CD14-positive monocyte (primary cell): ENCODE data around the gene TEF. TPM values are rescaled to one million over a fixed set of nuclear protein-coding genes. Genes with fewer than 3 reads are reported as not detected.

Experiments
- DNase-seq, 3 donors: peaks; one replicate each; pipeline ENCODE4 v3.0.0-alpha.2; 2011 to 2022
- H2AFZ ChIP-seq: 2 replicates; pipeline ENCODE4 v1.6.0; 2012; ENCODE audit warnings: mild to moderate bottlenecking, low read depth, low read length, inconsistent platforms; ENCODE audit not compliant: insufficient read depth, poor library complexity, severe bottlenecking
- H3K27ac ChIP-seq, 2 donors: 1 replicate in 1 of 2; 2 replicates in 1 of 2; pipeline ENCODE4 v1.5.1; 2012 to 2013; ENCODE audit warnings: low read length in 2 of 2, control low read depth in 1 of 2, inconsistent platforms in 1 of 2, low read depth in 1 of 2, mild to moderate bottlenecking in 1 of 2
- H3K27me3 ChIP-seq, 2 donors: one replicate each; pipeline versions ENCODE4 v1.6.0 to v1.6.1; 2011 to 2013; ENCODE audit warnings: low read length in 2 of 2; ENCODE audit not compliant: control insufficient read depth in 2 of 2, insufficient read depth in 2 of 2
- H3K36me3 ChIP-seq, 2 donors: replicated peaks in 1 of 2; 1 replicate in 1 of 2; 2 replicates in 1 of 2; pipeline versions ENCODE4 v1.5.1 to v1.6.1; 2012 to 2013; ENCODE audit warnings: low read length in 2 of 2, control low read depth in 1 of 2, inconsistent platforms in 1 of 2, mild to moderate bottlenecking in 1 of 2; ENCODE audit not compliant: insufficient read depth in 2 of 2, control insufficient read depth in 1 of 2
- H3K4me1 ChIP-seq, 2 donors: 1 replicate in 1 of 2; 2 replicates in 1 of 2; pipeline versions ENCODE4 v1.5.1 to v1.6.1; 2012 to 2013; ENCODE audit warnings: low read length in 2 of 2, control low read depth in 1 of 2, inconsistent platforms in 1 of 2, mild to moderate bottlenecking in 1 of 2, moderate library complexity in 1 of 2; ENCODE audit not compliant: insufficient read depth in 2 of 2, control insufficient read depth in 1 of 2
- H3K4me2 ChIP-seq: replicated peaks from 2 replicates; pipeline ENCODE3; 2012; ENCODE audit warnings: low read length, moderate library complexity, mild to moderate bottlenecking; ENCODE audit not compliant: poor library complexity, severe bottlenecking; ENCODE audit errors: extremely low read depth
- H3K4me3 ChIP-seq, 3 experiments: fragments of 200-600 bp in 1 of 3; sonication (generic) in 1 of 3; replicated peaks in 1 of 3; 1 replicate in 2 of 3; 2 replicates in 1 of 3; pipeline ENCODE4 v1.5.1; 2011 to 2013; ENCODE audit warnings: low read length in 3 of 3, mild to moderate bottlenecking in 3 of 3, control low read depth in 2 of 3, low read depth in 2 of 3, inconsistent platforms in 1 of 3, moderate library complexity in 1 of 3
- H3K79me2 ChIP-seq: 2 replicates; pipeline ENCODE4 v1.6.0; 2012; ENCODE audit warnings: mild to moderate bottlenecking, control low read depth, inconsistent platforms, low read length, moderate library complexity; ENCODE audit not compliant: insufficient read depth
- H3K9ac ChIP-seq: 2 replicates; pipeline ENCODE4 v1.6.0; 2017; ENCODE audit warnings: low read length, mild to moderate bottlenecking; ENCODE audit not compliant: insufficient read depth, poor library complexity, severe bottlenecking
- H3K9me3 ChIP-seq, 2 donors: replicated peaks in 1 of 2; 1 replicate in 1 of 2; 2 replicates in 1 of 2; pipeline versions ENCODE4 v1.5.1 to v1.6.1; 2012 to 2013; ENCODE audit warnings: low read length in 2 of 2, control low read depth in 1 of 2; ENCODE audit not compliant: control insufficient read depth in 1 of 2, insufficient read depth in 1 of 2
- H4K20me1 ChIP-seq: 2 replicates; pipeline ENCODE4 v1.6.0; 2012; ENCODE audit warnings: mild to moderate bottlenecking, low read length, control low read depth, moderate library complexity; ENCODE audit not compliant: insufficient read depth
- H3K27ac Mint-ChIP-seq, 7 donors: one replicate each; pipeline ENCODE4 v1.8.0; 2020; ENCODE audit warnings: mild to moderate bottlenecking in 7 of 7, mixed read lengths in 7 of 7, moderate library complexity in 6 of 7, inconsistent platforms in 2 of 7
- H3K27me3 Mint-ChIP-seq, 3 donors: one replicate each; pipeline ENCODE4 v1.8.0; 2021 to 2022; ENCODE audit warnings: low read depth in 3 of 3, mild to moderate bottlenecking in 3 of 3, mixed read lengths in 3 of 3, moderate library complexity in 3 of 3, inconsistent platforms in 1 of 3
- H3K36me3 Mint-ChIP-seq, 2 donors: one replicate each; pipeline ENCODE4 v1.8.0; 2020; ENCODE audit warnings: mixed read lengths in 2 of 2, inconsistent platforms in 1 of 2, mild to moderate bottlenecking in 1 of 2
- H3K4me1 Mint-ChIP-seq: one replicate; pipeline ENCODE4 v1.8.0; 2020; ENCODE audit warnings: mild to moderate bottlenecking, mixed read lengths
- H3K4me3 Mint-ChIP-seq, 2 donors: one replicate each; pipeline ENCODE4 v1.8.0; 2020; ENCODE audit warnings: mild to moderate bottlenecking in 2 of 2, mixed read lengths in 2 of 2, moderate library complexity in 1 of 2
- H3K9me3 Mint-ChIP-seq, 7 donors: one replicate each; pipeline ENCODE4 v1.8.0; 2020 to 2022; ENCODE audit warnings: mixed read lengths in 7 of 7, mild to moderate bottlenecking in 6 of 7, moderate library complexity in 6 of 7, inconsistent platforms in 2 of 7
- CTCF ChIP-seq: fragments of 200-600 bp; IDR thresholded peaks from one replicate; pipeline ENCODE4 v1.8.0; 2022; ENCODE audit warnings: antibody characterized with exemption, mild to moderate bottlenecking
- WGBS: methylation state at CpG from one replicate; pipeline ENCODE4 v1.1.5; 2013; ENCODE audit warnings: missing lambda C conversion rate; ENCODE audit not compliant: insufficient coverage; 5-methylcytosine and 5-hydroxymethylcytosine counted together
- intact Hi-C, 2 donors: fragments of 100-400 bp; cut with micrococcal nuclease; formaldehyde crosslinking; loops; one replicate each; pipeline versions ENCODE4 v1.15.0 to v1.15.1; 2023
- polyA plus RNA-seq, 3 donors: library from polyadenylated mRNA; depleted of rRNA in 1 of 3; unstranded in 2 of 3; stranded (reverse) in 1 of 3; fragments of 300-500 nt in 2 of 3; fragments of >200 nt in 1 of 3; fragmentation: Illumina TruSeq in 2 of 3; gene quantifications; 1 replicate in 2 of 3; 2 replicates in 1 of 3; pipeline ENCODE4 v1.2.3, GENCODE V29; 2012 to 2021

The TEF gene
- polyA plus RNA-seq, 3 donors: 0.71 to 1.7 (median 1.1) TPM

- Histone ChIP-seq H3K4me2 (no peak overlapping the region), H3K9ac (no peak overlapping the region), H3K36me3 (no peaks in the 10 kb centered on the region), H3K4me1 (peaks cover 11 to 13% of the 10 kb centered on the region in 2 donors), H3K27ac (no peak overlapping the region), H3K79me2 (no peaks in the 10 kb centered on the region), H2AFZ (no peak overlapping the region), H3K4me3 (no peak overlapping the region), H3K9me3 (no peaks in the 10 kb centered on the region), H4K20me1 (no peaks in the 10 kb centered on the region), H3K27me3 (no peaks in the 10 kb centered on the region)
- 90% methylated on average over 2 of the region's 9 CpGs for WGBS
- peaks cover 0 to 2% (median 0%) of the 10 kb centered on the region in 7 donors for H3K9me3 Mint-ChIP-seq
- no peak for TF ChIP-seq CTCF
- DNase-seq: no peak
- peaks cover 15% of the 10 kb centered on the region for H3K4me1 Mint-ChIP-seq
- H3K27me3 Mint-ChIP-seq: peaks cover 0 to 6% (median 5%) of the 10 kb centered on the region in 3 donors
- no peak overlapping the region for H3K27ac Mint-ChIP-seq
- intact Hi-C loops: no loop called here
- H3K36me3 Mint-ChIP-seq: no peaks in the 10 kb centered on the region
- H3K4me3 Mint-ChIP-seq: no peak overlapping the region
Measured at GRCh38 chr22:41369837-41370236, 11.9 kb upstream of the TEF start.

GRCh38 chr22:41377846-41378245 is 3.9 kb upstream of the TEF start:
- H3K36me3 ChIP-seq: no peaks in the 10 kb centered on the region
- H3K4me3 ChIP-seq: no peak overlapping the region
- Mint-ChIP-seq H3K36me3 (no peaks in the 10 kb centered on the region), H3K4me1 (peaks cover 16% of the 10 kb centered on the region), H3K27me3 (peaks cover 0 to 9% (median 3%) of the 10 kb centered on the region in 3 donors), H3K9me3 (peaks cover 0 to 3% (median 0%) of the 10 kb centered on the region in 7 donors), H3K27ac (no peak overlapping the region), H3K4me3 (no peak overlapping the region)
- peaks cover 12 to 17% of the 10 kb centered on the region in 2 donors for H3K4me1 ChIP-seq
- H3K79me2 ChIP-seq: no peaks in the 10 kb centered on the region
- no peaks in the 10 kb centered on the region for H4K20me1 ChIP-seq
- intact Hi-C loops: no loop called here
- WGBS: no CpG with 5 or more reads among the region's 6 CpGs
- no peaks in the 10 kb centered on the region for H3K9me3 ChIP-seq
- H3K27ac ChIP-seq: no peak overlapping the region
- no peak overlapping the region for H3K4me2 ChIP-seq
- no peak for TF ChIP-seq CTCF
- H3K27me3 ChIP-seq: no peaks in the 10 kb centered on the region
- DNase-seq: no peak
- H3K9ac ChIP-seq: no peak overlapping the region
- no peak overlapping the region for H2AFZ ChIP-seq
